GM19463 (cell line): Measurements from ENCODE around the gene TM4SF4.

Experiments used
- ATAC-seq: cut with Tn5 transposase; IDR thresholded peaks from one replicate; pipeline ENCODE4 v1.9.1; 2021; ENCODE audit warnings: mild to moderate bottlenecking, moderate library complexity; ENCODE audit not compliant: unreplicated experiment

The TM4SF4 gene

GRCh38 chr3:149481056-149481455 is 6.6 kb downstream of the TM4SF4 start:
- no peak for ATAC-seq

- no peak for ATAC-seq
Measured at GRCh38 chr3:149481491-149481890, 7.0 kb downstream of the TM4SF4 start.

- ATAC-seq: no peak
Measured at GRCh38 chr3:149486726-149487125, 12.2 kb downstream of the TM4SF4 start.

GRCh38 chr3:149487598-149488197 is 13.2 kb downstream of the TM4SF4 start:
- ATAC-seq: peak; percentile 75

- ATAC-seq: no peak
Measured at GRCh38 chr3:149489060-149489690, 14.7 kb downstream of the TM4SF4 start.

GRCh38 chr3:149490260-149490971 is 15.9 kb downstream of the TM4SF4 start:
- ATAC-seq: no peak

- ATAC-seq: no peak
Measured at GRCh38 chr3:149493315-149494021, 19.0 kb downstream of the TM4SF4 start.

GRCh38 chr3:149494022-149494758 is 19.7 kb downstream of the TM4SF4 start:
- ATAC-seq: no peak

GRCh38 chr3:149494759-149495580 is 20.5 kb downstream of the TM4SF4 start:
- ATAC-seq: no peak

- no peak for ATAC-seq
Measured at GRCh38 chr3:149495581-149496125, 21.2 kb downstream of the TM4SF4 start.

- no peak for ATAC-seq
Measured at GRCh38 chr3:149496891-149497290, 22.4 kb downstream of the TM4SF4 start.

- no peak for ATAC-seq
Measured at GRCh38 chr3:149497966-149498670, 23.6 kb downstream of the TM4SF4 start.

GRCh38 chr3:149501524-149501923 is 27.0 kb downstream of the TM4SF4 start:
- ATAC-seq: no peak

- ATAC-seq: no peak
Measured at GRCh38 chr3:149502438-149502837, 27.9 kb downstream of the TM4SF4 start.

- no peak for ATAC-seq
Measured at GRCh38 chr3:149506540-149506939, 32.0 kb downstream of the TM4SF4 start.

- ATAC-seq: no peak
Measured at GRCh38 chr3:149506965-149507364, 32.5 kb downstream of the TM4SF4 start.

GRCh38 chr3:149507491-149508324 is 33.2 kb downstream of the TM4SF4 start:
- peak; percentile 56 for ATAC-seq

- no peak for ATAC-seq
Measured at GRCh38 chr3:149509526-149509925, 35.0 kb downstream of the TM4SF4 start.
